ENCODE results near the gene PHF24.
"Not testable (repeated sequence)": the region's sequence is repeated elsewhere in the genome, so short reads cannot be mapped to it uniquely, and the experiment has no call there.

The PHF24 gene

GRCh38 chr9:34996181-34996904 is 38.3 kb downstream of the PHF24 start:
- DNase-seq (ENCODE audit: low spot score) (no peak), FAIRE-seq (no peak)

DNA sequence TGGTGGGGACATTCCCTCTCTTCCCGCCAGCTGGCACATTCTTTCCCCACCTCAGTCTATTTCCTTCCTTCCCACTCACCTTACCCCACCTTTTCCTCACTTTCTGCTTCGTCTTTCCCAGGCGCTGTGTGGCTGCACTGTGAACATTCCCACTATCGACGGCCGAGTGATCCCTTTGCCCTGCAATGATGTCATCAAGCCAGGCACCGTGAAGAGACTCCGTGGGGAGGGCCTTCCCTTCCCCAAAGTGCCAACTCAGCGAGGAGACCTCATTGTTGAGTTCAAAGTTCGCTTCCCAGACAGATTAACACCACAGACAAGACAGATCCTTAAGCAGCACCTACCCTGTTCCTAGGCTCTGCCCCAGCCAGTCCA is 38.8 kb downstream of the PHF24 start:
- DNase-seq (ENCODE audit: low spot score) (no peak), FAIRE-seq (no peak)

DNA sequence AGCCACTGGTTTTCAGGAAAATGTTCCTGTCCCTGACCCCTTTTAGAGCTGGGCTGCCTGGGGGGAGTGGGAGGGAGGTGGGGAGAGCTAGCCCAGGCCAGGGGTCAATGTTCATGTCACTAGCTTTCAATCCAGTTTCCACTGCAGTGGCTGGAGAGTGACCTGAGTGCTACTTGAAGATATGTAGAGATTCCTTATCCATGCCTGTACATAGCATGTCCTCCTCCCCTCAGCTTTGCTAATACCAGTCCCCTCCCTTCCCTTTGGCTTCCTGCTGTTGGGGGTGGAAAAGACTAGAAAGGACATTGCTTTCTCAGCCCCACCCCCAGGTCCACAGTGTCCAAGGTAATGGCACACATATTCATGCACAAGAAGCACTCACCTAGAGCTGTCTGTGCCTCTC is 39.3 kb downstream of the PHF24 start:
- no peak for DNase-seq (ENCODE audit: low spot score)
- no peak for FAIRE-seq

DNA sequence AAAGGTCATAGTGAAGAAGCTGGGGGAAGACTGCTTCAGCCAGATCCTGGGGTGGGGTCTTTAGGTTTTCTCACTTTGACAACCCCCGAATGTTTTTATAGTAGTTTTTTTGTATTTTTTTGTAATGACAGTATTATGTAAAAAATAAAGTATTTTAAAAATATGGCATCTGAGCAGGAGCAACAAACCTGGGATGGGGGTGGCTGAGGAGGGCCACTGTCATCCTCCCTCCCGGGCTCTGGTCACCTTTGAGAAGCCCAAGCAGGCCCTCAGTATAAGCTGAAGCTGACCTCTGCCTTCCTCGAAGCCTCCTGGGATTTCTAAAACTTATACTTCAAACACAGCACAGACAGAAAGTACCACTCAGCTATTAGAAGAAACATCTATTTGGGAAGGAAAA is 40.2 kb downstream of the PHF24 start:
- FAIRE-seq (no peak), DNase-seq (ENCODE audit: low spot score) (no peak)

DNA sequence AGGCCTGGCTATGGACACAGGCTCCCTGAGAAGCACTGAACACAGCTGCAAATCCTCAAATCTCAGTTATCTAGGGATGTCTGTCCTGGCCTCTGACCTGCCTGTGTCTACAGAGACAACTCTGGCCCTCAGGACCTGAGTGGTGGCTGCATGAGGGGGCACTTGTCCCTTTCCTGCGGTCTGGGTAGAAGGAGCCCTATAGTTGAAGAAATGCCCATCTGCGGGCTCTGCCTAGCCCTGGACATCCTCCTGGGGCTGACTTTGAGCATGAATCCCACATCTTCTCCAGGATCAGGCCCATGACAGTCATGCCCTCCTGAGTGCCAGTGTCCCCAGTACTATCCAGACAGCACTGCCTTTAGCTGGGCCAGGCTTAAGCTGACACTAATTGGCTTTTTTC is 41.5 kb downstream of the PHF24 start:
- FAIRE-seq (no peak), DNase-seq (ENCODE audit: low spot score) (no peak)

DNA sequence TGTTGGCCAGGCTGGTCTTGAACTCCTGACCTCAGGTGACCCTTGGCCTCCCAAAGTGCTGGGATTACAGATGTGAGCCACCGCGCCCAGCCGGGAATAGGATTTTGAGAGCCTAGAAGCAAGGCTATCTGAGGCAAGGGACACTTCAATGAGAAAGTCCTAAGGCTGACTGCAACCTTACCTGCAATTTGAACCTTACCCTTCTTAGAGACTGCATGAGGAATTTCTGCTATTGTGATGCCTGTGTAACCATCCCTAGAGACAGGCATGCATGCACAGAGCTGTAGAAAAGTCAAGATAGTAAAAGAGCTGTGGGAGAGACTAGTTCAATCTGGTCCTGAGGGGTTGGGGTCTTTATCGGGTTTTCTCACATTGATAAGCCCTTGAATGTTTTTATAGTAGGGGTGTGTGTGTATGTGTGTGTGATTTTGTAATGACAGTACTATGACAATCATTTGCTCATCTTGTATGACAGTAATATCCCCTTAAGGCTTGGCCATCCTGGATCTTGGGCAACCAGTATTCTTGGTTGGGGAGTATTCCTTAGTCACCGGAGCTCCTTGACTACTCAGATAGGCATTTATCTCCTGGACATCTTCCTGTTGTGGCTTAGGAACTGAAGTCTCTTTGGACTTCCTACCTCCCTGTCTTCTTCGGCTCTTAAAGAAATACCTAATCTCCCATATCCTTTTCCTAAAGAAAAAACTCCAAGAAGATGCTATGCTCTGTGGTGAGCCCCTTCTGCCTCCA is 42.6 kb downstream of the PHF24 start:
- peak; percentile 7 for DNase-seq (ENCODE audit: low spot score)
- no peak for FAIRE-seq

- DNase-seq (ENCODE audit: low spot score) (peak; percentile 1), FAIRE-seq (no peak)
Observed at GRCh38 chr9:35001285-35001677, 43.2 kb downstream of the PHF24 start.

- no peak for FAIRE-seq
- DNase-seq (ENCODE audit: low spot score), result peak; percentile 9
Observed at GRCh38 chr9:35001803-35002502, 43.9 kb downstream of the PHF24 start.

GRCh38 chr9:35002623-35003022 is 44.5 kb downstream of the PHF24 start:
- FAIRE-seq, result no peak
- DNase-seq (ENCODE audit: low spot score), result peak; percentile 1

GRCh38 chr9:35004299-35004698 is 46.2 kb downstream of the PHF24 start:
- not testable (repeated sequence) for FAIRE-seq; DNase-seq (ENCODE audit: low spot score)

- no peak for FAIRE-seq
- DNase-seq (ENCODE audit: low spot score), result no peak
Observed at GRCh38 chr9:35010351-35010958, 52.4 kb downstream of the PHF24 start.

DNA sequence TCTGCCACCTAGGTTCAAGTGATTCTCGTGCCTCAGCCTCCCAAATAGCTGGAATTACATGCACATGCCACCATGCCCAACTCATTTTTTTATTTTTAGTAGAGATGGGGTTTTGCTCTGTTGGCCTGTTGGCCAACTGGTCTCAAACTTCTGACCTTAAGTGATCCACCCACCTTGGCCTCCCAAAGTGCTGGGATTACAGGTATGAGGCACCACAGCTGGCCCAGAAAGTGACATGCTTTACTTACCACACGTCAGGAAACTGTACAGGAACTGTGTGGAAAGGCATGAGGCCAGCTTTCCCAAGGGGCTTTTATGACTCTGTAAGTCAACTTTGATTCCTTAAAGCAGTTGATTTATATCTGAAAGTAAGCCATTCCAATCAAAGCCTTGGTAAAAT is 56.4 kb downstream of the PHF24 start:
- DNase-seq (ENCODE audit: low spot score) (no peak), FAIRE-seq (no peak)

DNA sequence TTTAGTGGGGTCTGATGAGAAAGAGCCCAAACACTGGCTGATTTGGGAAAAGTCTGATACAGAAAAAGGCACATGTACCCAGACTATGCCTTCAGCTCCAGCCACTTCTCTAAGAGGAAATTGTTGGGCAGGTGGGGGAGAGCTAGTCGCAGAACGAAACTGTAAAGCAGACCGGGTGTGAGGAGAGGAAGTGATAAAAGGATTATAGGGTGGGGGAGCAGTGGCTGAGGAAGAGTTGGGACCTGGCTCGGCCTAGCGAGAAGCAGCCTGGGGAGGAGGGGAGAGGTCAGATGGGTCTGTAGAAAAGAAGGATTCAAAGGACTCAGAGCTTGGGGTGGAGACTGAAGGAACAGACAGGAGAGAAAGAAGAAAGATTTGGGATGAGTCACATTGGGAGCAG is 65.4 kb downstream of the PHF24 start:
- FAIRE-seq; DNase-seq (ENCODE audit: low spot score): not testable (repeated sequence)

- DNase-seq (ENCODE audit: low spot score), result no peak
- no peak for FAIRE-seq
Observed at GRCh38 chr9:35026671-35027070, 68.6 kb downstream of the PHF24 start.

- no peak for DNase-seq (ENCODE audit: low spot score)
- FAIRE-seq, result no peak
Observed at GRCh38 chr9:35027374-35027773, 69.3 kb downstream of the PHF24 start.

GRCh38 chr9:35027860-35028259 is 69.8 kb downstream of the PHF24 start:
- FAIRE-seq (no peak), DNase-seq (ENCODE audit: low spot score) (no peak)

GRCh38 chr9:35028341-35028740 is 70.3 kb downstream of the PHF24 start:
- no peak for DNase-seq (ENCODE audit: low spot score)
- FAIRE-seq, result no peak

DNA sequence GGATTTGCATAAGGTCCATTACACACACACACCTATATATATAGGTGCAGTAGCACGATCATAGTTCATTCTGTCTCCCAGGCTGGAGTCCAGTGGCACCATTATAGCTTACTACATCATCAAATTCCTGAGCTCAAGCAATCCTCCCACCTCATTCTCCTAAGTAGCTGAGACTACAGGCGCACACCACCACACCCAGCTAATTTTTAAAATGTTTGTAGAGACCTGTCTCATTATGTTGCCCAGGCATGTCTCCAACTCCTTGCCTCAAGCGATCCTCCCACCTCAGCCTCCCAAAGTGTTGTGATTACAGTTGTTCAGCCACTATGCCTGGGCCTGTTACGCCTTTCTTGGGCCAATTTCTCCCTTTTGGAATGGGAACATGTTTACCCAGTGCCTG is 71.2 kb downstream of the PHF24 start:
- DNase-seq (ENCODE audit: low spot score) (no peak), FAIRE-seq (no peak)

GRCh38 chr9:35029852-35030251 is 71.8 kb downstream of the PHF24 start:
- FAIRE-seq, result no peak
- no peak for DNase-seq (ENCODE audit: low spot score)
